ENCODE results near the gene PLCG1.
A peak's percentile ranks its signal among the peaks of the same experiment; 100 is the strongest.

Gene PLCG1

DNA sequence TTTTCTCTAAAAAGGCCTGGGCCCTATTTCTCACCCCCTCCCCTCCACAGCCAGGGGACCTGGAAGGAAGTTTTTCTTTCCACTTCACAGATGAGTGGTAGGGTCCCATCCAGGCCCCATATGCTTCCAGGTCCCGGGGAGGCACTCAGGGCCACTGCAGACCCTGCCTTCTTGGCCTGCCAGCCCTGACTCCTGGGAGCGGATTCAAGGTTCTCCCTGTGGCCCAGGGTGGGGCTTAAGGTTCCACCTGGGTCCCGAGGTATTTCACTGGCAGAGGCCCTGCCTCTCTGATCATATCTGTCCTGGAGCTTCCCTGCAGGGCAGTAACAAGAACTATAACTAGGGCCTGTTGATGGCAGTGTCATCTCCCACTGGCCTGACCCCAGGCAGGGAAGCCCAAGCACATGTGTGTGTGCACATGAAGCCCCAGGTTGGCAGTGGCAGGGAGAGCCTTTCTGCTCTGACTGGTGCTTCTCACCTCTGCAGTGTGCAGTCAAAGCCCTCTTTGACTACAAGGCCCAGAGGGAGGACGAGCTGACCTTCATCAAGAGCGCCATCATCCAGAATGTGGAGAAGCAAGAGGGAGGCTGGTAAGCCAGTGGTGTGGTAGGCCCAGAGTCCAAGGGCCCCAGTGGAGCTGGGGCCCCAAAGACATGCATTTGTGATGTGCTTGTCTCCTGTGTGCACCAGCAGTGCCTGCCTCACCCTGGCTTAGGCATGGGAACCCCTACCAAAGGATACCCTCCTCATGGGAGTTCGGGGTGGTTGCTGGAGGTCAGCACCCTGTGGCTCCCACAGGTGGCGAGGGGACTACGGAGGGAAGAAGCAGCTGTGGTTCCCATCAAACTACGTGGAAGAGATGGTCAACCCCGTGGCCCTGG is 31.2 kb downstream of the PLCG1 start:
- no peak for DNase-seq

DNA sequence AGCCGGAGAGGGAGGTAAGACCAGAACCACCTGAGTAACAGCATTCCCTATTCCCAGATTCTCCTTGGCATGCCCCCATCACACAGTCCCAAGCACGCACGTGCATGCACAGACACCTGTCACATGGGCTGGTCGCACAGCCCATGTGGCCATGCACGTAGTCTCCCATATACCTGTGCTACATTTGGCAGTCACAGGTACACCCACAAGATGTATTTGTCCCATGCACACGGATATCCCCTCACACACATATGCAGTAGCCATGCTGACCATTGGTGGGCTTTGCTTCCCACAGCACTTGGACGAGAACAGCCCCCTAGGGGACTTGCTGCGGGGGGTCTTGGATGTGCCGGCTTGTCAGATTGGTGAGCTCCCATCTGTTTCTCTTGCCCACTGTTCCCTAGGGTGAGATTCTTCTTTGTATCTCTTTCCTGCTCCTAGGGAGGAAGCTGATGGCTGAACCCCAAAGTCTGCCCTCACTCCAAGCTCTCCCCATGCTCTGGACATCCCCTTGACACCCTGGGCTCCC is 31.9 kb downstream of the PLCG1 start:
- no peak for DNase-seq

DNA sequence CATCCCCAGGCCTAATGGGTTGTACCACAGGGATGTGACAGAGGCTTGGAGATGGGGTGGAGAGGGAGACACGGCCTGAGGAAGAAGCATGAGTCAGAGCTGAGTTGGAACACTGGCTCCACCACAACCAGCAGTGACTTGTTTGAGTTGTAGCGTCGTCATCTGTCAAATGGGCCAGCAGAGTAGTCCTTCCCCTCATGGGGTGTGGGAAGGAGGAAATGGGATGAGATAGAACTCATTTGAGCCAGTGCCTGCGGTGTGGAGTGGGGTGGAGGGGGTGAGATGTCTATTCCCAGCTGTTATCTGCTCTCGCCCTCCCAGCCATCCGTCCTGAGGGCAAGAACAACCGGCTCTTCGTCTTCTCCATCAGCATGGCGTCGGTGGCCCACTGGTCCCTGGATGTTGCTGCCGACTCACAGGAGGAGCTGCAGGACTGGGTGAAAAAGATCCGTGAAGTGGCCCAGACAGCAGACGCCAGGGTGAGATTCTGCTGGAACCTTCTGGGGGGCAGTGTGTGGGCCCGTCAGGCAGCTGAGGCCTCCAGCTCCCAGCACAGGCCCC is 32.5 kb downstream of the PLCG1 start:
- no peak for DNase-seq

DNA sequence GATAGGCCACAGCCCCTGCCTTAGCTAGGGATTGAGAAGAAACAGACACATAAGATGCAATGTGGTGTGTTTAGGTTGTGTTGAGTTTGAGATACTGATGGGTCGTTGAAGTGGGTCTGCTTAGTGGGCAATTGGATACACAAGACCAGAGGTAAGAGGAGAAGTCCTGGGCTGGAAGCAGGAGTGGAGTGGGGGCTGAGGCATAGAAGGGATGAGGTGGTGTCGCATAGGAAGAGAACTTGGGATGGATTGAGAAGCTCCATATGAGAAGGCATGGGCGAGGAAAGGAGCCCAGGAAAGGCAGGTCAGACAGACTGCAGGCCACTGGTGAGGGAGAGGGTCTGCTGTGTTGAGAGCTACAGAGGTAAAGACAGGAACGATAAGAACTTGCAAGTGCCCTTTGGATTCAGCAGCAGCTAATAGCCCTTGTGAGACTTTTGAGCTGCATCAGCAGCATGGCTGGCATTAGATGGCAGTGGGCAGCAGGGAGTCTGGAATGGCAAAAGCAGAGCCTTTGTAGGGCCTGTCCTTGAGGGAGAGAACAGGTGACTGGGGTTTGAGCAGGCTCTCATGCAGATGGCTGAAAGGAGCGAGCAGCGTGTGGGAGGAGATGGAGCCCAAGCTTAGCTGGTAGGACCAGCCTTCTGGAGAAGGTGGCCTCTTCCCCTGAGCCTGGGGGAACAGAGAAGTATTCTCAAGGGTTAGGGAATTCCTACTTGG is 33.2 kb downstream of the PLCG1 start:
- no peak for DNase-seq

DNA sequence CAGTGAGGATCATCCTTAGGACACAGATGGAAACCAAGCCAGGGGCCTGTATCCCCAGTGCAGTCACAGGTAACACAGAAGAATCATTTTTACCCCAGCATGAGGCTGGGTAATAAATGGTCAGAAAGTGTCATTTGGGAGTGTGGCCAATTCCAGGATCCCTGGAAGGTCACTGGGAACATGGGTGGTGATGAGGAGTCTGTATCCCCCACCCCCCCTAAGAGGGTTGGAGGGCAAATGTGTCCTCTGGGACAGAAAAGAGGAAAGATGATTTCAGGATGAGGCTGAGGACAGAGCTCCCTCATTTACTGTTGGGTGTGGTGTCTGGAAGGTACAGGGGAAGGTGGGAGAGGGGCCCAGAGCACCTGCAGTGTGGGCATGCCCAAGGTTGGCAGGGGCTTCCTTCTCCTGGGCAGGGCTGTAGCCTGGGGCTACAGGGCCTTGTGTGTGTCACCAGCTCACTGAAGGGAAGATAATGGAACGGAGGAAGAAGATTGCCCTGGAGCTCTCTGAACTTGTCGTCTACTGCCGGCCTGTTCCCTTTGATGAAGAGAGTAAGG is 34.5 kb downstream of the PLCG1 start:
- no peak for DNase-seq

DNA sequence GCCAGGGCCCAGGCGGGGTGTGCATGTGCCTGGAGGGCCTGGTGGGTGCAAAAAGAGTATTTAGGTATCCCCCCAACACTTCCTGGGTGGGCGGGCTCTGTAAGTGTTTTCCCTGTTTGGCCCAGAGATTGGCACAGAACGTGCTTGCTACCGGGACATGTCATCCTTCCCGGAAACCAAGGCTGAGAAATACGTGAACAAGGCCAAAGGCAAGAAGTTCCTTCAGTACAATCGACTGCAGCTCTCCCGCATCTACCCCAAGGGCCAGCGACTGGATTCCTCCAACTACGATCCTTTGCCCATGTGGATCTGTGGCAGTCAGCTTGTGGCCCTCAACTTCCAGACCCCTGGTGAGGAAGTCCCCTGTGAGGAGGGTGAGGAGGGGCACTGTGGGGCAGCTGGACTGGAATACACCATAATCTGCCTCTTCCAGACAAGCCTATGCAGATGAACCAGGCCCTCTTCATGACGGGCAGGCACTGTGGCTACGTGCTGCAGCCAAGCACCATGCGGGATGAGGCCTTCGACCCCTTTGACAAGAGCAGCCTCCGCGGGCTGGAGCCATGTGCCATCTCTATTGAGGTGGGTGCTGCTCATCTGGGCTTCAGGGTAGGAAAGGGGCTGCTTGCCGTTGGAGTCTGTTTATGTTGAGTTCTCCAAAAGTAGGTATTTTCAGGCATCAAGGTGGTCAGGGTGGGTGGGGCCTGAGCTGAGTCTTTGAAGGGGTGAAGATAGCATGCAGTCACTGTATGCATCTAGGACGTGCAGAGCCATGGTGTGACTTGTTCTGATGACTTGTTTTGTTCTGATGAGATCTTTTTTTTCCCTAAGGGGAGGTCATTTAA is 35.2 kb downstream of the PLCG1 start:
- DNase-seq, result no peak

DNA sequence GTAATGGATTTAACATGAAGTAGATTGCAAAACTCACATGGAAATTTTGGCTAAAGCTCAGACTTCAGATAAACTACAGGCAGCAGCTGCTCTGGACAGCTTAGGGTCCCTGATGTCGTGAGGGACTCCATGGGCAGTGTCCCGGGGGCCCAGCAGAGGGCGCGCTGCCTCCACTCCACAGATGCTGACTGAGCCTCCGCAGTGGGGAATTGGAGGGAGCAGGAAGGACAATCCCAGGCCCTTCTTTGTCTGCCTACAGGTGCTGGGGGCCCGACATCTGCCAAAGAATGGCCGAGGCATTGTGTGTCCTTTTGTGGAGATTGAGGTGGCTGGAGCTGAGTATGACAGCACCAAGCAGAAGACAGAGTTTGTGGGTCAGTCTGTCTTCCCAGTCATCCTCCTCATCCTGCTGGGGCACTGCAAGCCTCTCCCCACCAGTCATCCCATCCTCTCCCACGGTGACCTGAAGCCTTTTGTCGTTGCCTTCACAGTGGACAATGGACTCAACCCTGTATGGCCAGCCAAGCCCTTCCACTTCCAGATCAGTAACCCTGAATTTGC is 35.9 kb downstream of the PLCG1 start:
- DNase-seq, result peak; percentile 47

DNA sequence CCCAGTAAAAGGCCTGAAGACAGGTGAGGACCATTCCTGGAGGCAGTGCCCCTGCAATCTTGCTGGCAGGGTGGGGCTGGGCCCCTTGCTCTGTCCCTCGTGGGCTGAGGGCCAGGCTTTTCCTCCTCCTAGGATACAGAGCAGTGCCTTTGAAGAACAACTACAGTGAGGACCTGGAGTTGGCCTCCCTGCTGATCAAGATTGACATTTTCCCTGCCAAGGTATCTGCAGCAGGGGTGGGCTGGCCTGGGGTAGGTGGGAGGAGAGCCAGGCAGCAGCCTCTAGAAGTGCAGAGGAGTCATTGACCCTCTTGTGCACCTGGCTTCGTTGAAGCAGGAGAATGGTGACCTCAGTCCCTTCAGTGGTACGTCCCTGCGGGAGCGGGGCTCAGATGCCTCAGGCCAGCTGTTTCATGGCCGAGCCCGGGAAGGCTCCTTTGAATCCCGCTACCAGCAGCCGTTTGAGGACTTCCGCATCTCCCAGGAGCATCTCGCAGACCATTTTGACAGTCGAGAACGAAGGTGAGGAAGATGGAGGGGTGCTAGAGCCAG is 36.5 kb downstream of the PLCG1 start:
- DNase-seq, result no peak

DNA sequence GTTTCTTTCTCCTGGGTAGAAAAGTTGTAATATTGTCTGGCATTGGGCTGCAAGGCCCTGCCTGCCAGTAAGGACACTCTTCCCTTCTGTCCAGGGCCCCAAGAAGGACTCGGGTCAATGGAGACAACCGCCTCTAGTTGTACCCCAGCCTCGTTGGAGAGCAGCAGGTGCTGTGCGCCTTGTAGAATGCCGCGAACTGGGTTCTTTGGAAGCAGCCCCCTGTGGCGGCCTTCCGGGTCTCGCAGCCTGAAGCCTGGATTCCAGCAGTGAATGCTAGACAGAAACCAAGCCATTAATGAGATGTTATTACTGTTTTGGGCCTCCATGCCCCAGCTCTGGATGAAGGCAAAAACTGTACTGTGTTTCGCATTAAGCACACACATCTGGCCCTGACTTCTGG is 37.0 kb downstream of the PLCG1 start:
- DNase-seq, result no peak

DNA sequence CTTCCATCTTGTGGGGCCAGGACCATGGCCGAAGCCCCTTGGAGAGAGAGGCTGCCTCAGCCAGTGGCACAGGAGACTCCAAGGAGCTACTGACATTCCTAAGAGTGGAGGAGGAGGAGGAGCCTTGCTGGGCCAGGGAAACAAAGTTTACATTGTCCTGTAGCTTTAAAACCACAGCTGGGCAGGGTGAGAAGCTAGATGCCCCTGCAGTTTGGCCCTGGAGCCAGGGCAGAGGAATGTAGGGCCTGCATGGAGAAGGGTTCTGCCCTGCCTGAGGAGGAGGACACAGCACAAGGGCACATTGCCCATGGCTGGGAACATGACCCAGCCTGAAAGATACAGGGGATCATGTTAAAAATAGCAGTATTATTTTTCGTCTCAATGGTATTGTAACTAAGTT is 37.4 kb downstream of the PLCG1 start:
- no peak for DNase-seq

DNA sequence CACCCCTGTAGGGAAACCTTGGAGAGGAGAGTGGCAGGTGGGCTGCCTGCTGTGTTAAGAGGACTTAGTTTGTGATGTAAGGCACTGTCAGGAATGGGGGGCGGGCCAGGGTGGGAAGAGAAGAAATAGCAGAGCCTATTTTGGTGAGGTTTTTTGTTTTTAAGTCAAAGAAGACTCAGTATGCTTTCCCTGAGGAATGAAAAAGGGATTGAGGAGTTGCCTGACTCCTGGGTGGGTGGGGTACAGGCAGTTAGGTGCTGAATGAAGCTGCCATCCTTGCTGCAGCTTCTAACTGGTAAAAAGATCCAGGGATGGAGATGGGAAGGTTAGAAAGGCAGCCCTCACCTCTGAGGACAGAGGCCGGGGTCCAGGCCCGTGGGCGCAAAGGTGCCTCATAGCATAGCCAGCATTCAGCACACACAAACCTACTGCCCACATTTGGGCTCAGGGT is 37.9 kb downstream of the PLCG1 start:
- DNase-seq, result no peak

DNA sequence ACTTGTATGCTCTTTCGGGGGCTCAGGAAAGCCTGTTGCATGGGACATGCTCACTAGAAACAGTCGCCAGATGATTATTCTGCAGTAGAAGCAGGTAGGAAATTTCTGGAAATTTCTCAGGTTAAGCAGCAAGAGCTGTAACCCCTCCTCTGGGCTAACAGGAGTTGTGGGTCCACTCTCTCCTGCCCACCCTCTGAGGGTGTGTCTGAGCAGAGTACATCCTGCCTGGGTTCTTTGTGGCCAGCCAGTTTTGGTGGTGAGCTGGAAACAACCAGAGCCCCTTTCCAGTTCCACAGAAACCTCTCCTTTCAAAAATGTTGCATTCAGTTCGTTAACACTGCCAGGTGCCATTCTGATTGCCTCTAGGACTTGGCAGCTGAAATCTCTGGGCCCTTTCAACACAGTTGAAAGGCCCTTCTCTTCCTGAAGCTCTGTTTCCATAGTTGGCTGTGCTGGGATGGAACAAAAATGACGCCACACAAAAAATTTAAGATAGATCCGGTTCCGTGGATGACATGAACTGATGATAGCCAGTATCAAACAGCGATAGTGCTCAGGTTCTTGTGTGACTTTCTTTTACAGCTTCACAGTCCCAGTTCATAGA is 38.5 kb downstream of the PLCG1 start:
- DNase-seq, result no peak

DNA sequence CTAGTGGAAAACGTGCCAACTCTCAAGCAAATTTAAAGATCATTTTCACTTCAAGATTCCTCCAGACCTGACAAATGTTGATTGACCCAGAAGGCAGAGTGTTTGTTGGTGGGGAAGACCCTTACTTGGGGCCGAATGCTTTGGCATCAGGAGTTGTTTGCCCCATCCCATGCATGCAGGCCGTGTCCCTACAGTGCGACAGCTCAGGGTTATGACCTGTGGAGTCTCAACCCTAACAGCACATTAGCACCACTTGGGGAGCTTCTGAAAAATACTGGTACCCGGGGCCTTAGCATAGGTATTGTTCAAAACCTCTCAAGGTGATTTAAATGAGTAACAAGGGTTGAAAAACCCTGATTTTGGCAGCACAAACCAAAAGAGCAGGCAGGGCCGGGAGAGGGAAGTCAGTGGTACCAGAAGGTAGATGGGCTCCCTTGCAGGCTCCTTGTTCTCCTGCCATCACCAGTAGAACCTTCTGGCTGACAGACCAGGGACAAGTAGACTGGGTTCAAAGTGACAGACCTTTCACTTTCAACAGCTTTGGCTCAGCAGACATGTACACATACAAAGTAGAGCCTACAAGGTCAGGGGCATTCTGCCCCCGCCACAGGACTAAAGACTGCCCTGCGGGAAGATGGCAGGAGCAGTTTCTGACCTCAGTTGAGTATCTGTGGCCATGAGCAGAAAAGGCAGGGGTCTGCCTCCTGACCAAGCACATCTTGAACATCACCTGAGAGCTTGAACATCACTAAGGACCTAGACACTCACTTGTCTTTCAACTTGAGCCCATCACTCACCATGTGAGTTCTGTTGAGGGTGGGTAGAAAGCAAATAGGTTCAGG is 39.6 kb downstream of the PLCG1 start:
- DNase-seq, result peak; percentile 42

DNA sequence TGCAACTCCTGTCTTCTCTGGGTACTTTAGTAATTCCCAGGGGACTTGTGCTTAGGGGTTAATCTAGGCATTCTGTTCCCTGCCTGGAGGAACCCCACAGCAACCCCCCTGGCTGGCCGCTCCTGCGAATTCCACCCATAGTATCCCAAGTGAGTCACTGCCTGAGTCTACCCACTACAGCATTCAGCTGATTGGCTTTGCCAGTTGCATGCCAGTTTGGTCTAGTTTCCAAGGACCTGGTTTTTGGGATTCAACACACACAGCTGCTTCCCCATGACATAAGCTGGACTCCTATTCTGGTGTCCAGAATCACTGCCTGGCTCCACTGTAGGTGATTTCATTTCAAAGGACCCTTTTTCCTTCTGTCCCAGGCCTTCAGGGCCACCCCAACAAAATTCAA is 40.3 kb downstream of the PLCG1 start:
- DNase-seq, result peak; percentile 85

DNA sequence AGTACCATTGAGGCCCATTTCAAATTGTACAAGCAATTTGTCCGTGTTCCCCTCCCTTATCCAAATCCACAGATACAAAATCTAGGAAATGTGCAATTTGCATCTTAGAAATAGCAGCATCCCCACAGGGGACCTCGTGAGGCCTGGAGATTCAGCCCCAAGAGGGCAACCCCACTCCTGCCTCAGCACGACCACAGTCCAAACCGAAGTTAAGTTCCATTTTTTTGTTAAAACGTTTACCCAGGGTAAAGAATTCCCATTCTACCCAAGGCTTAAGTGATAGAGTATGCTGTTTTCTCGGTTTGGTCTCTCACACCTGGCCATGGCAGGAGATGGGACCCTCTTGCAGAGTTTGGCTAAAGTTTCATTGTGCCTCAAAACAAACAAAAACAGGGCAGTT is 41.2 kb downstream of the PLCG1 start:
- no peak for DNase-seq

DNA sequence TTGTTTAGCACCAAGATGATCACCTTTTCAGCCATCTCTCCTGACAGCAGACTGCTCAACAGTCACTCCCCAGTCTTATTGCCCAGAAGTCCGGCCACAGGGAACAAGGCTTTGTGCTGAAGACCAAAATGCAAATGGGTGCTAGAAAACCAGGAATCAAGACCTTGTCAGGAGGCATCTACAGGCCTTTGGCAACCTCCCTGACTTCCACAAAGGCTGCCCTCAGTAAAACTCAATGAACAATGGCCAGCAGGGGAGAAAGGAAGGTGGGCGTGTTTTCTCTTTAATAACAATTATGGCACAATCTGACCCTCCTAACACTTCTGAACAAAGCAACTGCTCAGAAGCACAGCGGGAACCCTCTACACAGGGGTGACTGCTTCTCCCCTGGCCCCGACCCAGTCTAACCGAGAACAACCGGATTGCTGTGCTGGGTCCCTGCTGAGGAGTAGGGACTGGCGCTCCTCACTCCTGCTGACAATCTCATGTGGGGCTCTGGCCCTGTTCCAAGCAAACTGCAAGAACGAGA is 41.6 kb downstream of the PLCG1 start:
- DNase-seq, result no peak

DNA sequence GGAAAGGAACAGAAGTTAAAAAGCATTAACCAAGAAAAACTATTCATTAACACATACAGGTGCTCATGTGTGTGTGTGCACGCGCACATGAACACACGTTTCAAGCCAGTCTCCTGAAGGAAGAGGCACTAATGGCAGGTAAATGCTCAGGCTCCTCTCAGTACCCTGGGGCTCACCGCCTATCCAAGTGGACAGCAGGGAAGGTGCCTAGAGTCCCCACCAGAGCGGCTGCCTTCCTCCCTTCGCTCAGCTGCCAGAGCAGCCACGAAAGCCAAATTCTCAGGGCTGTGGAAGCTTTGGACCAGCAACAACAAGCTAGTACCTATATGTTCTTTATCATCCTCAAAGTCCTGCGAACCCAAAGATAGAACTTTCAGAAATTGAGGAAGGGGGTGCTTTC is 42.6 kb downstream of the PLCG1 start:
- no peak for DNase-seq

DNA sequence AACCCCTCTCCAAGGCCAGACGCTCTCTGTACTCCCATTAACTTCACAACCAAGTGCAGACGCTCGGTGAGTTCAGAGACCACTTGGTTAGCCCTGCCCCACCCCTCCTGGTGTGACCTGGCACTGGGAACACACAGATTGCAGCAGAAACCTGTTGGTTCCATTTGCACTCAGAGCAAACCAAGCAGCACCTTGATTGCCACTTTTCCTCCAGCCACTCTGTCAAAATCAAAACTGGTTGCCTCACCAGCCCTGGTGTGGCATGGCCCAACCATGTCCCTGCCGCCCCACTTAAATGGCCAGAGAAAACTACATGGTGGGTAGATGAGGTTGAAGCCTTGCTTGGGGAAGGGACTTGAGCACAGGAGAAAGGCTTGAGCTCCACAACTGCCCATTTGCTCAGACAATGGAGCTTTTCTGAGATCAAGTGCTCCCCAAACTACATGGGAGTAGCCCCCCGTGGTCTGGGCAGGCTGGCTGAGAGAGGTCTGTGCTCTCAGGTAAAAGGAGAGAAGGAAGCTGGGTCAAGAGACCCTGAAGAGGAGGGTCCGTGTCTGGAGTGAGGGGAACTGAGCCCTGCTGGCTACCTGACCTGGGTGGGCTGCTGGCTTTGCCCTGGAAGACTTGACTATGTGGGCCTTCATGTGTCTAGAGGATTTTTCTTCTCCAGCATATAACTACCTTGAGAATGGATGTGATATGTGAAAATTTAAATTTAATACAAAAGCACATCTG is 43.4 kb downstream of the PLCG1 start:
- no peak for DNase-seq

DNA sequence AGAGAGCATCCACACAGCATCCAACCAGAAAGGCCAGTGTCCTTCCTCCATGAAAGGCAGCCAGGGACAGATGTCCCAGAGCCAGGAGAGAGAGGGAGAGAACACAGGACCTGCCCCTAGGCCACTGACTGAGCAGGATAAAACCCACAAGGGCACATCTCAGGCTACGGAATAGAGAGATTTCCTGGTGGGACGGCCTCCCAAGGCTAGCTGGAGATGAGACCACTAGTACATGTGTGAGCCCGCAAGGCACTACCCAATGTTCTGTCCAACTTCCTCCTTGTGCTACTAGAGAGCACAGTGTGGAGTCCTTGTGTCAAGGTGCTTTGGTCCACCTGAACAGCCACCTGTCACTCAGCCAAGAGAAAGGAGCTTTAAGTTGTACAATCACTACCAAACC is 44.2 kb downstream of the PLCG1 start:
- DNase-seq, result no peak

Data from T1000 (cell line).